ENCODE results near the gene TRABD2A. TPM values are rescaled to one million over a fixed set of nuclear protein-coding genes. Genes with fewer than 3 reads are reported as not detected.

TRABD2A gene
- total and polyA plus RNA-seq, 2 of the 13 experiments (the other 11 are each of a cell fraction or from before 2014, with no cell fraction given), result 0.15 TPM; not detected in 1

DNA sequence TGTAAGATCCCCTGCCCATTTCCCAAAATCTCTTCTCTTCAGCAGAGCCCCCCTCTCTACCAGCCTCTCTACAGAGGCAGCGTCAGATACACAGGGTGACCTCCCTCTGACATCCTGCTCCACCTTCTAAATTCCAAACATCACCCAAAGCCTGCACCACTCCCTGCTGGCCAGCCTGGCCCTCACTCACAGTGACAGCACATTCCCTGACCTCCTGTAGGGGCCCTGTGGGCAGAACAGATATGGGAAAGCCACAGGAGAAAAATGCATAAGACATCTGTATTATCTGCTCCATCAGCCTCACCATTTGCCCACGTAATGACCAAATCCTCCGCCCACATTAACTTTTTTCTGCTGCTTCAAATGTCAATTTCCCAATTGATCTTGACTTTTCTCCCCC lies 40.6 kb downstream of the TRABD2A start (continued):
- TF ChIP-seq, protein P1, sequence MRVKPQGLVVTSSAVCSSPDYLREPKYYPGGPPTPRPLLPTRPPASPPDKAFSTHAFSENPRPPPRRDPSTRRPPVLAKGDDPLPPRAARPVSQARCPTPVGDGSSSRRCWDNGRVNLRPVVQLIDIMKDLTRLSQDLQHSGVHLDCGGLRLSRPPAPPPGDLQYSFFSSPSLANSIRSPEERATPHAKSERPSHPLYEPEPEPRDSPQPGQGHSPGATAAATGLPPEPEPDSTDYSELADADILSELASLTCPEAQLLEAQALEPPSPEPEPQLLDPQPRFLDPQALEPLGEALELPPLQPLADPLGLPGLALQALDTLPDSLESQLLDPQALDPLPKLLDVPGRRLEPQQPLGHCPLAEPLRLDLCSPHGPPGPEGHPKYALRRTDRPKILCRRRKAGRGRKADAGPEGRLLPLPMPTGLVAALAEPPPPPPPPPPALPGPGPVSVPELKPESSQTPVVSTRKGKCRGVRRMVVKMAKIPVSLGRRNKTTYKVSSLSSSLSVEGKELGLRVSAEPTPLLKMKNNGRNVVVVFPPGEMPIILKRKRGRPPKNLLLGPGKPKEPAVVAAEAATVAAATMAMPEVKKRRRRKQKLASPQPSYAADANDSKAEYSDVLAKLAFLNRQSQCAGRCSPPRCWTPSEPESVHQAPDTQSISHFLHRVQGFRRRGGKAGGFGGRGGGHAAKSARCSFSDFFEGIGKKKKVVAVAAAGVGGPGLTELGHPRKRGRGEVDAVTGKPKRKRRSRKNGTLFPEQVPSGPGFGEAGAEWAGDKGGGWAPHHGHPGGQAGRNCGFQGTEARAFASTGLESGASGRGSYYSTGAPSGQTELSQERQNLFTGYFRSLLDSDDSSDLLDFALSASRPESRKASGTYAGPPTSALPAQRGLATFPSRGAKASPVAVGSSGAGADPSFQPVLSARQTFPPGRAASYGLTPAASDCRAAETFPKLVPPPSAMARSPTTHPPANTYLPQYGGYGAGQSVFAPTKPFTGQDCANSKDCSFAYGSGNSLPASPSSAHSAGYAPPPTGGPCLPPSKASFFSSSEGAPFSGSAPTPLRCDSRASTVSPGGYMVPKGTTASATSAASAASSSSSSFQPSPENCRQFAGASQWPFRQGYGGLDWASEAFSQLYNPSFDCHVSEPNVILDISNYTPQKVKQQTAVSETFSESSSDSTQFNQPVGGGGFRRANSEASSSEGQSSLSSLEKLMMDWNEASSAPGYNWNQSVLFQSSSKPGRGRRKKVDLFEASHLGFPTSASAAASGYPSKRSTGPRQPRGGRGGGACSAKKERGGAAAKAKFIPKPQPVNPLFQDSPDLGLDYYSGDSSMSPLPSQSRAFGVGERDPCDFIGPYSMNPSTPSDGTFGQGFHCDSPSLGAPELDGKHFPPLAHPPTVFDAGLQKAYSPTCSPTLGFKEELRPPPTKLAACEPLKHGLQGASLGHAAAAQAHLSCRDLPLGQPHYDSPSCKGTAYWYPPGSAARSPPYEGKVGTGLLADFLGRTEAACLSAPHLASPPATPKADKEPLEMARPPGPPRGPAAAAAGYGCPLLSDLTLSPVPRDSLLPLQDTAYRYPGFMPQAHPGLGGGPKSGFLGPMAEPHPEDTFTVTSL (CRISPR knock-in tag; IDR thresholded peaks at IDR 0.05; ENCODE audit: borderline replicate concordance), result no peak
- TF ChIP-seq SMAD9 (CRISPR knock-in tag; IDR thresholded peaks at IDR 0.05) (no peak), ZC3H4 (CRISPR knock-in tag; IDR thresholded peaks at IDR 0.05; ENCODE audit: borderline replicate concordance) (no peak), ZNF550 (CRISPR knock-in tag; IDR thresholded peaks at IDR 0.05; ENCODE audit: borderline replicate concordance) (no peak), ZNF615 (CRISPR knock-in tag; IDR thresholded peaks at IDR 0.05; ENCODE audit: borderline replicate concordance) (no peak), MYC (CRISPR knock-in tag; IDR thresholded peaks at IDR 0.05; ENCODE audit: borderline replicate concordance) (no peak)
- TF ChIP-seq, protein P2, sequence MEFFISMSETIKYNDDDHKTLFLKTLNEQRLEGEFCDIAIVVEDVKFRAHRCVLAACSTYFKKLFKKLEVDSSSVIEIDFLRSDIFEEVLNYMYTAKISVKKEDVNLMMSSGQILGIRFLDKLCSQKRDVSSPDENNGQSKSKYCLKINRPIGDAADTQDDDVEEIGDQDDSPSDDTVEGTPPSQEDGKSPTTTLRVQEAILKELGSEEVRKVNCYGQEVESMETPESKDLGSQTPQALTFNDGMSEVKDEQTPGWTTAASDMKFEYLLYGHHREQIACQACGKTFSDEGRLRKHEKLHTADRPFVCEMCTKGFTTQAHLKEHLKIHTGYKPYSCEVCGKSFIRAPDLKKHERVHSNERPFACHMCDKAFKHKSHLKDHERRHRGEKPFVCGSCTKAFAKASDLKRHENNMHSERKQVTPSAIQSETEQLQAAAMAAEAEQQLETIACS (CRISPR knock-in tag; IDR thresholded peaks at IDR 0.05), result no peak
- TF ChIP-seq, protein P3, sequence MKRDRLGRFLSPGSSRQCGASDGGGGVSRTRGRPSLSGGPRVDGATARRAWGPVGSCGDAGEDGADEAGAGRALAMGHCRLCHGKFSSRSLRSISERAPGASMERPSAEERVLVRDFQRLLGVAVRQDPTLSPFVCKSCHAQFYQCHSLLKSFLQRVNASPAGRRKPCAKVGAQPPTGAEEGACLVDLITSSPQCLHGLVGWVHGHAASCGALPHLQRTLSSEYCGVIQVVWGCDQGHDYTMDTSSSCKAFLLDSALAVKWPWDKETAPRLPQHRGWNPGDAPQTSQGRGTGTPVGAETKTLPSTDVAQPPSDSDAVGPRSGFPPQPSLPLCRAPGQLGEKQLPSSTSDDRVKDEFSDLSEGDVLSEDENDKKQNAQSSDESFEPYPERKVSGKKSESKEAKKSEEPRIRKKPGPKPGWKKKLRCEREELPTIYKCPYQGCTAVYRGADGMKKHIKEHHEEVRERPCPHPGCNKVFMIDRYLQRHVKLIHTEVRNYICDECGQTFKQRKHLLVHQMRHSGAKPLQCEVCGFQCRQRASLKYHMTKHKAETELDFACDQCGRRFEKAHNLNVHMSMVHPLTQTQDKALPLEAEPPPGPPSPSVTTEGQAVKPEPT (CRISPR knock-in tag; IDR thresholded peaks at IDR 0.05; ENCODE audit: low read depth), result no peak
- TF ChIP-seq, protein P4, sequence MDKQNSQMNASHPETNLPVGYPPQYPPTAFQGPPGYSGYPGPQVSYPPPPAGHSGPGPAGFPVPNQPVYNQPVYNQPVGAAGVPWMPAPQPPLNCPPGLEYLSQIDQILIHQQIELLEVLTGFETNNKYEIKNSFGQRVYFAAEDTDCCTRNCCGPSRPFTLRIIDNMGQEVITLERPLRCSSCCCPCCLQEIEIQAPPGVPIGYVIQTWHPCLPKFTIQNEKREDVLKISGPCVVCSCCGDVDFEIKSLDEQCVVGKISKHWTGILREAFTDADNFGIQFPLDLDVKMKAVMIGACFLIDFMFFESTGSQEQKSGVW (CRISPR knock-in tag; IDR thresholded peaks at IDR 0.05; ENCODE audit: borderline replicate concordance), result no peak
